GM19043 (cell line): ENCODE measurements around the gene C5orf24.
"Not testable (repeated sequence)": the region's sequence is repeated elsewhere in the genome, so short reads cannot be mapped to it uniquely, and the experiment has no call there.

Source experiments
- ATAC-seq: cut with Tn5 transposase; IDR thresholded peaks from one replicate; pipeline ENCODE4 v1.9.1; 2021; ENCODE audit warnings: low read depth; ENCODE audit not compliant: unreplicated experiment

The C5orf24 gene

GRCh38 chr5:134845852-134846640, at the start of gene C5orf24:
TSS of gene C5orf24 (plus strand) at chr5:134845968. CDS start at chr5:134854901, 8,933 bp downstream.
- ATAC-seq = peak; percentile 94

GRCh38 chr5:134798468-134798867, 47.3 kb upstream of the C5orf24 start:
- ATAC-seq = no peak

GRCh38 chr5:134803821-134804220, 41.9 kb upstream of the C5orf24 start:
- ATAC-seq = no peak

GRCh38 chr5:134813407-134813806, 32.4 kb upstream of the C5orf24 start:
- peak; percentile 58 for ATAC-seq

GRCh38 chr5:134813827-134814226, 31.9 kb upstream of the C5orf24 start:
- ATAC-seq = peak; percentile 62

GRCh38 chr5:134817006-134817405, 28.8 kb upstream of the C5orf24 start:
- ATAC-seq = no peak

GRCh38 chr5:134818776-134819175, 27.0 kb upstream of the C5orf24 start:
- no peak for ATAC-seq

- ATAC-seq = no peak
Measured at GRCh38 chr5:134819407-134819963, 26.3 kb upstream of the C5orf24 start.

- ATAC-seq = no peak
Measured at GRCh38 chr5:134821841-134822240, 23.9 kb upstream of the C5orf24 start.

GRCh38 chr5:134824681-134825080, 21.1 kb upstream of the C5orf24 start:
- no peak for ATAC-seq

- no peak for ATAC-seq
Measured at GRCh38 chr5:134825212-134825611, 20.6 kb upstream of the C5orf24 start.

GRCh38 chr5:134833340-134834032, 12.3 kb upstream of the C5orf24 start:
- no peak for ATAC-seq

GRCh38 chr5:134835623-134836022, 10.1 kb upstream of the C5orf24 start:
- no peak for ATAC-seq

GRCh38 chr5:134837530-134838181, 8.1 kb upstream of the C5orf24 start:
- ATAC-seq = no peak

- not testable (repeated sequence) for ATAC-seq
Measured at GRCh38 chr5:134838361-134838760, 7.4 kb upstream of the C5orf24 start.

GRCh38 chr5:134840811-134841210, 5.0 kb upstream of the C5orf24 start:
- ATAC-seq = no peak

- ATAC-seq = no peak
Measured at GRCh38 chr5:134844252-134844651, 1.5 kb upstream of the C5orf24 start.

GRCh38 chr5:134845335-134845851, 375 bp upstream of the C5orf24 start:
- no peak for ATAC-seq

- ATAC-seq = no peak
Measured at GRCh38 chr5:134846641-134846960, 833 bp downstream of the C5orf24 start.

GRCh38 chr5:134849434-134849933, 3.7 kb downstream of the C5orf24 start:
- ATAC-seq = not testable (repeated sequence)
